HG02840 (cell line): Measurements from ENCODE around the gene DET1.
"Not testable (repeated sequence)": the region's sequence is repeated elsewhere in the genome, so short reads cannot be mapped to it uniquely, and the experiment has no call there.

Experiments used
- ATAC-seq: cut with Tn5 transposase; IDR thresholded peaks from one replicate; pipeline ENCODE4 v1.9.1; 2021; ENCODE audit warnings: mild to moderate bottlenecking, moderate library complexity, moderate number of reproducible peaks; ENCODE audit not compliant: unreplicated experiment, low FRiP score

The DET1 gene

GRCh38 chr15:88469321-88469720 is 77.2 kb downstream of the DET1 start:
- ATAC-seq = no peak

DNA sequence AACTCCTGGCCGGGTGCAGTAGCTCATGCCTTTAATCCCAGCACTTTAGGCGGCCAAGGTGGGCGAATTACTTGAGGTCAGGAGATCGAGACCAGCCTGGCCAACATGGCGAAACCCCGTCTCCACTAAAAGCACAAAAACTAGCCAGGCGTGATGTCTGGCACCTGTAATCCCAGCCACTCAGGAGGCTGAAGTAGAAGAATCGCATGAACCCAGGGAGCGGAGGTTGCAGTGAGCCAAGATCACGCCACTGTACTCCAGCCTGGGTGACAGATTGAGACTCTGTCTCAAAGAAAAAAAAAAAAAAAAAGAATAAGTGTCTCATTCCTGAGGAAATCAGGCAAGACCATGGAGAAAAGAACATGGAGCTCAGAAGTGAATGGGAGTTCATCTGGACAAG is 77.8 kb downstream of the DET1 start:
- not testable (repeated sequence) for ATAC-seq

DNA sequence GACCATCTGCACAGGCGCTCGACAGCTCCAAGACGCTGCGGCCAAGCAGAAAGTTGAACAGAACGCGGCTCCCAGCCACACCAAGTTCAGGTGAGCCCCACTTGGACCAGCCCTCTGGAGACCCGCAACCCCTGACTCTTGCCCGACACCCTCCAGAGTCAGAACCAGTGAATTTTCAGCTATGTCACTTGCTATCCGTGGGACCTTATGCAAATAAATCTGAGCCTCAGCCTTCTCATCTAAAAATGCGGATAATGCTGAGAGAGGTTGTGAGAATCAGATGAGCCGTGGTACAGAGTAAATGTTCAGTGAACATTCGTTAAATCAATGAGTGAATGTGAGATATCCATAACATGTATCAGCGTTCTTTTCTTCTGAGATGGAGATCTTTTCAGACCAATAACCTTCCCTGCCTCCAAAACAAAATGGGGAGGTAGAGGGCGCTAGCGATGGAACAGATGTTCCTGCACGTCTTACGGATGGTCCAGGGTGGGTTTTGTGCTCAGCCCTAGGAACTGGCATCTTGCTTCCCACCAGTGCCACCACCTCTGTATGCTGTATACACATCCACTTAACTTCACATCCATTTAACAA is 78.4 kb downstream of the DET1 start:
- no peak for ATAC-seq

DNA sequence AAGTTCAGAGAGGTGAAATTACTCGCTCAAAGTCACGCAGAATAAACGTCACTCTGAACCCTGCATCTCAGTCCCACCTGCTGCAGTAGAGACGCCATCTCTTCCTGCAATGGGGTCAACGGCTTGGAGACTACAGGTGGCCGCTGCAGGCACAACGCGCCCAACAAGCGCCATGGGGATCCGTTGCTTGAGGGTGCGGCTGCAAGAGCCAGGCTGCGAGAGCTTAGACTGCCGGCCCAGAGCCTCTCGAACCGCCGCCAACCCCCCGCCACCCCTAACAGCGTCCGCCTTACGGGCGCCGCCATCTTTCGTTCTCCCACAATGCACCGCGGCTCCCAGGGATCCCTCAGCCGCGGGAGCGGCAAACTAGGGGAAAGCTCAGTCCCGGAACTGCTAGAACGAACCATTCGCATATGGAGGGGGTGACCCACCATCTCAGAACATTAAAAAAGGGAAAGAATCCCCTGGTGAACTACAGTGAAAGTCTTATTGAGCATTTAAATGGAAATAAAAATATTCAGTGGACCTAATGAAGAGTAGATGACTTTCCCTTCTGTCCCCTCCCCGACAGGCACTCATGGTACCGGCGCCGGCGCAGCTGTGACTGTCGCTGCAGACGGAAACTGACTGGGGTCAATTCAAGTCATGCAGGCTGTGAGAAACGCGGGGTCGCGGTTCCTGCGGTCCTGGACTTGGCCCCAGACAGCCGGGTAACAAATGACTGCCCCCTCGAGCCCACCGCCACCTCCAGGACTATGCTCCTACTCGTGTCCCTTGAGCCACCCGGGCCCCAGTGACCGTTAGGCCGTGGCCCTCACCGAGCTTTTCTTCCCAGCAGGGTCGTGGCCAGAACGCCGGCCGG is 79.2 kb downstream of the DET1 start, which contains the start of the genes MRPL46 and MRPS11:
Gene MRPL46, minus strand, starts transcription at position 316 of the 862 bp plus-strand sequence. Its CDS starts 11 bp downstream, at position 305.
Gene MRPS11, plus strand, starts transcription at position 636 of the 862 bp plus-strand sequence. Its CDS starts 10 bp downstream, at position 646.
- peak; percentile 89 for ATAC-seq

DNA sequence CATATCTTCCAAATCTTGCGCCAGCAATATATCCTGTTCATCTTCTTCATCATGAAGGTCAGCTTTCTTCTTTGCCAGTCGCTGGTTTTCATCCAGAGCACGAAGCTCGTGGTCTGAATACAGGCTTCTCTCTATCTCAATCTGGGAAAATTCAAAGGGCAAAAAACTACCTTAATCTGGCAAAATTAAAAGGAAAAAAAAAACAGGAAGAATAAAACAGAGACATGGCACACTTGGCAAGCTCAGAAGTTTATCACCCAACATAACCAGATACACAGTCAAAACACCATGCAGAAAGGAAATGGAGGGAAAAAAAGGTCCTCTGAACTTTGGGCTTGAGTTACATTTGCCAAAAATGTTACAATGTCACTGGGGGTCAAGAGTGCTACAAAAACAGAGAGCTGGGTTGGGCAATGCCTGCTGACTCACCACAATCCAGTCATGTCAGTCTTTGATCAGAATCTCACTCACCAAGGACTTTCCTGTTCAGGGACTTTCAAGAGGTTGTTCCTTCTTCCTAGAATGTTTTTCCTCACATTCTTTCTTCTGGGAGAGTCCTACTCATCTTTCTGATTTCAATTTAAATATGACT is 80.8 kb downstream of the DET1 start:
- no peak for ATAC-seq

GRCh38 chr15:88463870-88464532 is 82.5 kb downstream of the DET1 start:
- ATAC-seq = no peak
